ENCODE measurements around the gene WFDC5.

Gene WFDC5

GRCh38 chr20:45138561-45139300, 23.8 kb upstream of the WFDC5 start:
- Histone ChIP-seq H3K9me3 (no peaks in the 10 kb centered on the region), H3K27me3 (peaks cover 0 to 9% of the 10 kb centered on the region in 2 donors), H3K36me3 (no peaks in the 10 kb centered on the region), H3K4me1 (no peaks in the 10 kb centered on the region), H3K4me3 (no peak overlapping the region), H3K27ac (no peak overlapping the region)
- DNase-seq, result no peak
- intact Hi-C loops (cut with DNase I; ENCODE audit: low total_unique reads), result no loop called here
- TF ChIP-seq, protein P1, sequence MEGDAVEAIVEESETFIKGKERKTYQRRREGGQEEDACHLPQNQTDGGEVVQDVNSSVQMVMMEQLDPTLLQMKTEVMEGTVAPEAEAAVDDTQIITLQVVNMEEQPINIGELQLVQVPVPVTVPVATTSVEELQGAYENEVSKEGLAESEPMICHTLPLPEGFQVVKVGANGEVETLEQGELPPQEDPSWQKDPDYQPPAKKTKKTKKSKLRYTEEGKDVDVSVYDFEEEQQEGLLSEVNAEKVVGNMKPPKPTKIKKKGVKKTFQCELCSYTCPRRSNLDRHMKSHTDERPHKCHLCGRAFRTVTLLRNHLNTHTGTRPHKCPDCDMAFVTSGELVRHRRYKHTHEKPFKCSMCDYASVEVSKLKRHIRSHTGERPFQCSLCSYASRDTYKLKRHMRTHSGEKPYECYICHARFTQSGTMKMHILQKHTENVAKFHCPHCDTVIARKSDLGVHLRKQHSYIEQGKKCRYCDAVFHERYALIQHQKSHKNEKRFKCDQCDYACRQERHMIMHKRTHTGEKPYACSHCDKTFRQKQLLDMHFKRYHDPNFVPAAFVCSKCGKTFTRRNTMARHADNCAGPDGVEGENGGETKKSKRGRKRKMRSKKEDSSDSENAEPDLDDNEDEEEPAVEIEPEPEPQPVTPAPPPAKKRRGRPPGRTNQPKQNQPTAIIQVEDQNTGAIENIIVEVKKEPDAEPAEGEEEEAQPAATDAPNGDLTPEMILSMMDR (IDR thresholded peaks at IDR 0.05), result peak; percentile 13 to 30

GRCh38 chr20:45136911-45137310, 21.9 kb upstream of the WFDC5 start:
- Histone ChIP-seq H3K36me3 (no peaks in the 10 kb centered on the region), H3K27me3 (peaks cover 0 to 9% of the 10 kb centered on the region in 2 donors), H3K4me3 (no peak overlapping the region), H3K9me3 (no peaks in the 10 kb centered on the region), H3K4me1 (no peaks in the 10 kb centered on the region), H3K27ac (no peak overlapping the region)
- intact Hi-C loops (cut with DNase I; ENCODE audit: low total_unique reads), result no loop called here
- TF ChIP-seq, protein P1 (IDR thresholded peaks at IDR 0.05), result no peak
- DNase-seq, result no peak

GRCh38 chr20:45128099-45128498, 13.1 kb upstream of the WFDC5 start:
- no peak overlapping the region for H3K4me3 ChIP-seq
- no peaks in the 10 kb centered on the region for H3K36me3 ChIP-seq
- no peak overlapping the region for H3K27ac ChIP-seq
- DNase-seq, result no peak
- TF ChIP-seq, protein P1 (IDR thresholded peaks at IDR 0.05), result no peak
- no peaks in the 10 kb centered on the region for H3K9me3 ChIP-seq
- peaks cover 0 to 6% of the 10 kb centered on the region in 2 donors for H3K27me3 ChIP-seq
- no peaks in the 10 kb centered on the region for H3K4me1 ChIP-seq
- intact Hi-C loops (cut with DNase I; ENCODE audit: low total_unique reads), result no loop called here

DNA sequence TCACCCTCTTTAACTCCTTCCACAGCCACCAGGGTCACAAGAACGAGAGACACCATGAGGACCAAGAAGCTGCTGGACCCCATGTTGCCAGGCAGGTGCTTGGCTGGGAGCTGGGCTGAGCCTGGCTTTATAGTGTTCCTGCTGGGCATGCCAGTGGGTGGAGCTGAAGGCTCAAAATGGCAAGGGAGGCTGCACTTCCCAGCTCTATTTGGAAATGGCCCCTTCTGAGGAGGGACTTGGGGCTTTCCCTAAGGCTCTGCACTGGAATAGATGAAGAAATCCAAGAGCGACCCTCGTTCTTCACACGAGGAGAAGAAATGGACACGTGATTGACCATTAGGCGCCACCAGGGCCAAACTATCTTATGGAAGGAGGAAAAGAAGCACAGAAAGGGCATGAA, 9.4 kb upstream of the WFDC5 start, which contains the start of gene WFDC12:
WFDC12 (minus strand) TSS at position 101 of the 400 bp plus-strand sequence; CDS start at position 83, 18 bp downstream.
- Histone ChIP-seq H3K36me3 (no peaks in the 10 kb centered on the region), H3K27ac (no peak within 1 kb of the TSS), H3K4me1 (no peaks in the 10 kb centered on the region), H3K9me3 (no peaks in the 10 kb centered on the region), H3K4me3 (no peak within 1 kb of the TSS), H3K27me3 (peaks cover 0 to 14% of the 10 kb centered on the region in 2 donors)
- intact Hi-C loops (cut with DNase I; ENCODE audit: low total_unique reads), result no loop called here
- no peak for DNase-seq
- TF ChIP-seq, protein P1 (IDR thresholded peaks at IDR 0.05), result no peak

GRCh38 chr20:45121388-45121787, 6.4 kb upstream of the WFDC5 start:
- no peaks in the 10 kb centered on the region for H3K9me3 ChIP-seq
- no peak overlapping the region for H3K27ac ChIP-seq
- intact Hi-C loops (cut with DNase I; ENCODE audit: low total_unique reads), result no loop called here
- no peak overlapping the region for H3K4me3 ChIP-seq
- no peaks in the 10 kb centered on the region for H3K36me3 ChIP-seq
- H3K27me3 ChIP-seq, result peaks cover 3 to 19% of the 10 kb centered on the region in 2 donors
- TF ChIP-seq, protein P1 (IDR thresholded peaks at IDR 0.05), result no peak
- no peak for DNase-seq
- H3K4me1 ChIP-seq, result no peaks in the 10 kb centered on the region

Data from tibial artery (tissue), 4 donors.